GM23338 (cell line): Measurements from ENCODE around the gene YIPF5. TPM values are rescaled to one million over a fixed set of nuclear protein-coding genes. Genes with fewer than 3 reads are reported as not detected.

ENCODE experiments used
- ATAC-seq: fragments of 200-7000 bp; cut with Tn5 transposase; 3 replicates; pipeline ENCODE4 v1.9.1; 2020
- DNase-seq: peaks from one replicate; pipeline ENCODE4 v3.0.0-alpha.2; 2015; ENCODE audit warnings: low spot score
- H2AFZ ChIP-seq: fragments of 200-600 bp; sonication (generic); 2 replicates; pipeline ENCODE4 v1.8.0; 2016; ENCODE audit warnings: antibody characterized with exemption, mild to moderate bottlenecking, moderate library complexity
- H3F3A ChIP-seq: fragments of 200-600 bp; sonication (generic); replicated peaks from 2 replicates; pipeline ENCODE4 v1.8.0; 2017; ENCODE audit warnings: antibody characterized with exemption, mixed run types, low read depth
- H3K27ac ChIP-seq: fragments of 200-600 bp; sonication (generic); 2 replicates; pipeline ENCODE4 v1.6.1; 2016; ENCODE audit warnings: low read depth
- H3K27me3 ChIP-seq: fragments of 200-600 bp; sonication (generic); 2 replicates; pipeline ENCODE4 v1.8.0; 2016; ENCODE audit warnings: mild to moderate bottlenecking, mixed run types, moderate library complexity; ENCODE audit not compliant: insufficient read depth
- H3K36me3 ChIP-seq: fragments of 200-600 bp; sonication (generic); 2 replicates; pipeline ENCODE4 v1.8.0; 2016; ENCODE audit warnings: mild to moderate bottlenecking; ENCODE audit not compliant: insufficient read depth
- H3K4me1 ChIP-seq: fragments of 200-600 bp; sonication (generic); 2 replicates; pipeline ENCODE4 v1.8.0; 2016; ENCODE audit warnings: mild to moderate bottlenecking, moderate library complexity; ENCODE audit not compliant: insufficient read depth
- H3K4me2 ChIP-seq: fragments of 200-600 bp; sonication (generic); 2 replicates; pipeline ENCODE4 v1.7.1; 2017; ENCODE audit warnings: mixed run types
- H3K4me3 ChIP-seq: fragments of 200-600 bp; sonication (generic); 2 replicates; pipeline ENCODE4 v1.6.1; 2016; ENCODE audit warnings: mixed run types
- H3K79me2 ChIP-seq: fragments of 200-600 bp; sonication (generic); replicated peaks from 2 replicates; pipeline ENCODE4 v1.8.0; 2017; ENCODE audit warnings: mild to moderate bottlenecking; ENCODE audit not compliant: insufficient read depth
- H3K9me2 ChIP-seq: fragments of 200-600 bp; sonication (generic); 2 replicates; pipeline ENCODE4 v1.8.0; 2017; ENCODE audit not compliant: insufficient read depth
- H4K20me1 ChIP-seq: fragments of 200-600 bp; sonication (generic); replicated peaks from 2 replicates; pipeline ENCODE4 v1.8.0; 2017; ENCODE audit warnings: mild to moderate bottlenecking; ENCODE audit not compliant: insufficient read depth
- H3K27ac Mint-ChIP-seq: 2 replicates; pipeline ENCODE4 v1.8.0; 2020; ENCODE audit warnings: inconsistent platforms, mild to moderate bottlenecking, moderate library complexity, mixed read lengths
- H3K27me3 Mint-ChIP-seq: 3 replicates; pipeline ENCODE4 v1.8.0; 2022; ENCODE audit warnings: low read depth, mild to moderate bottlenecking, moderate library complexity, mixed read lengths, inconsistent platforms; ENCODE audit not compliant: insufficient read depth, poor library complexity
- H3K36me3 Mint-ChIP-seq: 3 replicates; pipeline ENCODE4 v1.8.0; 2021; ENCODE audit warnings: low read depth, mild to moderate bottlenecking, inconsistent platforms, moderate library complexity, mixed read lengths
- H3K4me1 Mint-ChIP-seq: 3 replicates; pipeline ENCODE4 v1.8.0; 2020; ENCODE audit warnings: mild to moderate bottlenecking, inconsistent platforms, mixed read lengths
- H3K4me3 Mint-ChIP-seq: 3 replicates; pipeline ENCODE4 v1.8.0; 2021; ENCODE audit warnings: moderate library complexity, mild to moderate bottlenecking, inconsistent platforms, mixed read lengths
- H3K9me3 Mint-ChIP-seq: 3 replicates; pipeline ENCODE4 v1.8.0; 2020; ENCODE audit warnings: moderate library complexity, mild to moderate bottlenecking, inconsistent platforms, mixed read lengths
- CTCF ChIP-seq, 2 experiments: fragments of 200-600 bp in 1 of 2; sonication (generic) in 1 of 2; conservative IDR thresholded peaks; 2 replicates each; pipeline versions ENCODE4 v1.5.1 to v1.6.1; 2016 to 2017; ENCODE audit warnings: antibody characterized with exemption in 2 of 2, low read depth in 2 of 2, mild to moderate bottlenecking in 2 of 2, moderate library complexity in 1 of 2
- NANOG ChIP-seq: IDR thresholded peaks from 2 replicates; pipeline ENCODE4 v1.6.1; 2016; ENCODE audit warnings: antibody characterized with exemption, borderline replicate concordance
- REST ChIP-seq: IDR thresholded peaks from one replicate; pipeline ENCODE4 v1.6.1; 2018; ENCODE audit warnings: antibody characterized with exemption; ENCODE audit not compliant: unreplicated experiment
- ZNF114 ChIP-seq: fragments of 250-450 bp; sonication (Bioruptor Pico); IDR thresholded peaks from 2 replicates; pipeline ENCODE4 v1.5.0; 2020; ENCODE audit warnings: mild to moderate bottlenecking, moderate library complexity
- ZNF462 ChIP-seq: fragments of 250-450 bp; sonication (Bioruptor Pico); IDR thresholded peaks from 2 replicates; pipeline ENCODE4 v1.5.0; 2020; ENCODE audit warnings: mild to moderate bottlenecking, moderate library complexity
- polyA plus RNA-seq: library from polyadenylated mRNA; unstranded; fragments of >200 nt; fragmentation: Nextera tagmentation; extraction: Ambion mirVana; gene quantifications from 2 replicates; pipeline ENCODE4 v1.2.1, GENCODE V29; 2016
- total RNA-seq: library from RNA; depleted of rRNA; stranded (reverse); fragments of >200 nt; shearing (Covaris generic); gene quantifications from 2 replicates; pipeline ENCODE4 v1.2.3, GENCODE V29; 2014

The YIPF5 gene
- total and polyA plus RNA-seq, 2 experiments from 2014 or later = 28.1 to 46.5 TPM

- Mint-ChIP-seq H3K9me3 (no peaks in the 10 kb centered on the region), H3K36me3 (no peaks in the 10 kb centered on the region), H3K4me1 (no peaks in the 10 kb centered on the region), H3K27ac (no peak overlapping the region), H3K4me3 (no peak overlapping the region), H3K27me3 (peaks cover 1% of the 10 kb centered on the region)
- ATAC-seq = no peak
- no peak for DNase-seq
- Histone ChIP-seq H3F3A (no peaks in the 10 kb centered on the region), H3K79me2 (no peaks in the 10 kb centered on the region), H4K20me1 (no peaks in the 10 kb centered on the region), H3K9me2 (no peaks in the 10 kb centered on the region), H2AFZ (no peak overlapping the region), H3K27me3 (no peaks in the 10 kb centered on the region), H3K4me1 (no peaks in the 10 kb centered on the region), H3K27ac (no peak overlapping the region), H3K4me3 (no peak overlapping the region), H3K36me3 (no peaks in the 10 kb centered on the region), H3K4me2 (no peak overlapping the region)
- TF ChIP-seq REST (no peak), ZNF114 (CRISPR knock-in tag) (no peak), ZNF462 (CRISPR knock-in tag) (no peak), NANOG (no peak), CTCF (conservative IDR thresholded peaks at IDR 0.05; ENCODE audit: low read depth in 2 of 2) (no peak)
These were observed 26.2 kb upstream of the YIPF5 start for GRCh38 chr5:144196612-144197011.
